RWPE2 (cell line): Measurements from ENCODE around the gene NEDD4L.
A peak's percentile ranks its signal among the peaks of the same experiment; 100 is the strongest.

Experiments used
- ATAC-seq: fragments of 200-7000 bp; cut with Tn5 transposase; 3 replicates; pipeline ENCODE4 v1.9.1; 2021; ENCODE audit warnings: low read depth
- DNase-seq: peaks from one replicate; pipeline ENCODE4 v3.0.0-alpha.2; 2020; ENCODE audit warnings: low spot score
- H3K27ac ChIP-seq: fragments of 450-650 bp; 2 replicates; pipeline ENCODE4 v1.5.1; 2017; ENCODE audit warnings: mild to moderate bottlenecking; ENCODE audit not compliant: poor library complexity, severe bottlenecking
- H3K27me3 ChIP-seq: fragments of 250-450 bp; sonication (Bioruptor Pico); 2 replicates; pipeline ENCODE4 v1.5.1; 2021; ENCODE audit warnings: mild to moderate bottlenecking, moderate library complexity; ENCODE audit not compliant: insufficient read depth, poor library complexity, severe bottlenecking
- H3K36me3 ChIP-seq: fragments of 250-450 bp; sonication (Bioruptor Pico); 2 replicates; pipeline ENCODE4 v1.5.1; 2020; ENCODE audit warnings: low read depth, mild to moderate bottlenecking, moderate library complexity
- H3K4me1 ChIP-seq: fragments of 250-450 bp; sonication (Bioruptor Pico); 2 replicates; pipeline ENCODE4 v1.5.1; 2021; ENCODE audit warnings: mild to moderate bottlenecking, moderate library complexity; ENCODE audit not compliant: insufficient read depth, poor library complexity, severe bottlenecking
- H3K4me3 ChIP-seq: fragments of 250-450 bp; sonication (Bioruptor Pico); 2 replicates; pipeline ENCODE4 v1.5.1; 2021; ENCODE audit warnings: mild to moderate bottlenecking, moderate library complexity; ENCODE audit not compliant: severe bottlenecking
- H3K9me3 ChIP-seq: fragments of 250-450 bp; sonication (Bioruptor Pico); 2 replicates; pipeline ENCODE4 v1.5.1; 2021; ENCODE audit warnings: mild to moderate bottlenecking, moderate library complexity; ENCODE audit not compliant: severe bottlenecking
- TF ChIP-seq, protein P1 (sequence below): fragments of 450-650 bp; IDR thresholded peaks from one replicate; pipeline ENCODE4 v1.5.1; 2017; ENCODE audit warnings: mild to moderate bottlenecking, moderate library complexity; ENCODE audit not compliant: poor library complexity, severe bottlenecking

The NEDD4L gene

DNA sequence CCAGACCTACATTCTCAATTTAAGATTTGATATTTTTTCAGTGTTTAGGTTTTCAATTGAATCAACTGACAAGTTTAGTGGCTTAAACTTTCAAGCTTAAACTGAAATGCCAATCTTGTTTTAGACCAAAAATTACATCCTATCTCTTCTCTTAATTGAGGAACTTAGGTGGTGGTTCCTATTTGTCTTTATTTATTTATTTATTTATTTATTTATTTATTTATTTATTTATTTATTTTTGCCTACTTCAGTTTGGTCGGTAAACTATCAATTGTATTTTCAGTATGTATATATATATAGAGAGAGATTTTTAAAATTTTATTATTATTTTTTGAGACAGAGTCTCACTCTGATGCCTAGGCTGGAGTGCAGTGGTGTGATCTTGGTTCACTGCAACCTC lies 68.1 kb downstream of the NEDD4L start:
- no peaks in the 10 kb centered on the region for H3K36me3 ChIP-seq
- no peaks in the 10 kb centered on the region for H3K4me1 ChIP-seq
- H3K27ac ChIP-seq = no peak overlapping the region
- H3K9me3 ChIP-seq = no peaks in the 10 kb centered on the region
- no peak for ATAC-seq
- H3K4me3 ChIP-seq = no peak overlapping the region
- TF ChIP-seq, protein P1, sequence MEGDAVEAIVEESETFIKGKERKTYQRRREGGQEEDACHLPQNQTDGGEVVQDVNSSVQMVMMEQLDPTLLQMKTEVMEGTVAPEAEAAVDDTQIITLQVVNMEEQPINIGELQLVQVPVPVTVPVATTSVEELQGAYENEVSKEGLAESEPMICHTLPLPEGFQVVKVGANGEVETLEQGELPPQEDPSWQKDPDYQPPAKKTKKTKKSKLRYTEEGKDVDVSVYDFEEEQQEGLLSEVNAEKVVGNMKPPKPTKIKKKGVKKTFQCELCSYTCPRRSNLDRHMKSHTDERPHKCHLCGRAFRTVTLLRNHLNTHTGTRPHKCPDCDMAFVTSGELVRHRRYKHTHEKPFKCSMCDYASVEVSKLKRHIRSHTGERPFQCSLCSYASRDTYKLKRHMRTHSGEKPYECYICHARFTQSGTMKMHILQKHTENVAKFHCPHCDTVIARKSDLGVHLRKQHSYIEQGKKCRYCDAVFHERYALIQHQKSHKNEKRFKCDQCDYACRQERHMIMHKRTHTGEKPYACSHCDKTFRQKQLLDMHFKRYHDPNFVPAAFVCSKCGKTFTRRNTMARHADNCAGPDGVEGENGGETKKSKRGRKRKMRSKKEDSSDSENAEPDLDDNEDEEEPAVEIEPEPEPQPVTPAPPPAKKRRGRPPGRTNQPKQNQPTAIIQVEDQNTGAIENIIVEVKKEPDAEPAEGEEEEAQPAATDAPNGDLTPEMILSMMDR = no peak
- DNase-seq = no peak
- no peaks in the 10 kb centered on the region for H3K27me3 ChIP-seq

DNA sequence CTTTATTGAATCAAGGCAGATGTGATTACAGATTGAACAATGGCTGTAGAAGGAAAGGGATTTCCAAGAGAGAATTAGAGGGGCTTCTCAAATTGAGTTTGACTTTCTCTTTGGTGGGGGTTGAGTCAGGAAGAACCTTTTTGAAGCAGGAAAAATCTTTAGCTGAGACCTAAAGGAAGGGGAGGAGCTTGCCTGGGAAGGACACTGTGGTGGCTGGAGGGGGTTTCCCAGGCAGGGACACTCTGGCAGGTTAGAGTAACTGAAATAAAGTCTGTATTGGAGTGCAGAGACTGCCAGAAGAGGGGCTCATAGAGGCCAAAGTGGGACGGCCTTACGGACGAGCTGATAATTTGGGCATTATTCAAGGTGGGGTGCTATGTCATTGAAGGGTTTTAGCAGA lies 69.3 kb downstream of the NEDD4L start:
- H3K27ac ChIP-seq = no peak overlapping the region
- TF ChIP-seq, protein P1 = no peak
- H3K9me3 ChIP-seq = no peaks in the 10 kb centered on the region
- H3K4me1 ChIP-seq = peaks cover 5% of the 10 kb centered on the region
- DNase-seq = no peak
- no peaks in the 10 kb centered on the region for H3K27me3 ChIP-seq
- no peak overlapping the region for H3K4me3 ChIP-seq
- ATAC-seq = no peak
- H3K36me3 ChIP-seq = no peaks in the 10 kb centered on the region

DNA sequence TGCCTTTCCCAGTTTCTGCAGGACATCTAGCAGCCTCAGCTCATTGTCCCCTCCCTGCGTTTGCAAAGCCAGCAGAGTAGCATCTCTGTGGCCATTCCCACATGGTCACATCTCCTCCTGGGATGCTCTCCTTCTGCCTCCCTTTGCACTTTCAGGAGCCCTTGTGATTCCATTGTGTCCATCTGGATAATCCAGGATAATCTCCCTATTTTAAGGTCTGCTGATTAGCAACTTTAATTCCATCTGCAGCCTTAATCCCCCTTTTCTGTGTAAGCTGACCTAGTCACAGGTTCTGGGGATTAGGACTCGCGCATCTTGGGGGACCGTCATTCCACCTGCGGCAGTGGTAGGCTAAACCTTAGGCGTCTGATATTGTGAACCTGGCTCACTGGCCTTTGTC lies 70.7 kb downstream of the NEDD4L start:
- DNase-seq = no peak
- H3K4me3 ChIP-seq = no peak overlapping the region
- no peak overlapping the region for H3K27ac ChIP-seq
- H3K27me3 ChIP-seq = no peaks in the 10 kb centered on the region
- H3K9me3 ChIP-seq = no peaks in the 10 kb centered on the region
- no peak for ATAC-seq
- peaks cover 5% of the 10 kb centered on the region for H3K4me1 ChIP-seq
- H3K36me3 ChIP-seq = no peaks in the 10 kb centered on the region
- TF ChIP-seq, protein P1 = no peak

DNA sequence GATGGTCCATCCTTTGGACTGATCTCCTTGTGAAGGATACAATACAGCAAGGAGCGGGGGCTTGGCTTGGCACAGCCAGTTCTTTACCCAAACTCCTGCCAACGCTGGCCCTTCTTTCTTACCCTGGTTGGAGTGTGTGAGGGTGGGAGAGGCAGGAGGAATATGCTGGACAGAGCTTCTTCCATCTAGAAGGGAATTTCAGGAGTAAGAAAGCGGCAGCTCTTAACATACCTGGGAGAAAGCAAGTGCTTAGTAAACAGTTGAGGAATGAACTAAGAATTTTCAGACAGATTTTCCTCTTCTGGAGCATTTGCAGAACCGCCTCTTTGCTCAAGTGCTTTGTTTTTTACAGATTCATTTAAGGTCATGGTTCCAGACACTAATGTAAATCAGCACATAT lies 72.8 kb downstream of the NEDD4L start:
- Histone ChIP-seq H3K9me3 (no peaks in the 10 kb centered on the region), H3K4me1 (peaks cover 8% of the 10 kb centered on the region), H3K36me3 (no peaks in the 10 kb centered on the region), H3K27me3 (no peaks in the 10 kb centered on the region), H3K27ac (no peak overlapping the region), H3K4me3 (no peak overlapping the region)
- ATAC-seq = no peak
- TF ChIP-seq, protein P1 = no peak
- DNase-seq = no peak

DNA sequence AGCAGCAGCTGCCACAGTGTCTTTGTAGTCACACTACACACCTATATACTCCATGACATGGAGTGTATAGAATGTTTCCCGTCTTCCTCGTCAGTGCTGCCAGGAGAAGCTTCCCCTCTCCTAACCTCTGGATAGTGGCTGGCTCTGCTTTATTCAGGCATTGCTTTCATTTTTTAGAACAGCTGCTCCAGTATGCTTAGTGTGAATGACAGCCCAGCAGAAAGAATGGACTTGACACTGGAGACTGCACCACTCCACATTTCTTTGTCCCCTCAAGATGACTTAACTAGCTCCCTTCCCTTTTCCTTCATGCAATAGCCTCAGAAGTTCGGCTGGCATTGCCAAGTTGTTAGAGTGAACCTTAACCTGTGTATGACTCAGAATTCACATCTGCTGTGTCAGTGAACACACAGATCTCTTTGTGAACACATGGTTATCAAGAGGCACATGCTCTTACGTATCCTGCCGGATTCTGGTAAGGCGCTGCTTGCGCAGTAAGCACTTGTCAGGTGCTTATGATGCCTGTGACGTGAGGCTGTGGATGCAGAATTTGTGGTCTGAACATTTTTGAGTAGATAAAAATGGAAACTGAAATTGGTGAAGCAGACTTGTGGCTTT lies 73.9 kb downstream of the NEDD4L start:
- Histone ChIP-seq H3K27me3 (no peaks in the 10 kb centered on the region), H3K9me3 (no peaks in the 10 kb centered on the region), H3K4me3 (no peak overlapping the region), H3K36me3 (no peaks in the 10 kb centered on the region), H3K4me1 (peaks cover 8% of the 10 kb centered on the region), H3K27ac (no peak overlapping the region)
- DNase-seq = no peak
- TF ChIP-seq, protein P1 = no peak
- ATAC-seq = peak; percentile 84
